GM12875 (cell line): ENCODE measurements around the gene ELOVL5.
"Not testable (repeated sequence)": the region's sequence is repeated elsewhere in the genome, so short reads cannot be mapped to it uniquely, and the experiment has no call there.

Source experiments
- H3K4me3 ChIP-seq: one replicate; pipeline ENCODE4 v1.5.1; 2011; ENCODE audit warnings: low read depth, low read length, control low read depth
- TF ChIP-seq, protein P1 (sequence below): IDR thresholded peaks from 2 replicates; pipeline ENCODE4 v1.5.1; 2011; ENCODE audit warnings: low read depth, mild to moderate bottlenecking, control low read depth, inconsistent platforms, low read length, moderate library complexity, borderline replicate concordance; ENCODE audit not compliant: insufficient read depth

The ELOVL5 gene

DNA sequence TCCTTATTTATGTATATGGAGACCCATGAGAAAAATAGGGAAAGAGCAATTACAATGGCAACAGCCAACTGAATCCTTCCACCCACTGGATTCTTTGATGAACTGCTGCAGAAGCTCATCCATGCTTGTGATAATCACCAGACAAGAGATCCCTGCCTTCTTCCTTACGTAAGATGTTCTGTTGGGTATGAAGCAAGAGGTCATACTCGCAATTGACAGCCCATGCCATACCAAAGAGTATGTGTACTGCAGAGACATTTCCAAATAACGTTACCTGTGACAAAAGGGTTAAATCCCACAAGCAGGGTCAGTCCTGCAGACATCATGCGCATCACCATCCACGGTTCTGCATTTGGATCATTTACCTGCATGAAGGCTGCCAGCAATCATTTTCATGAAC is 27.8 kb downstream of the ELOVL5 start:
- TF ChIP-seq, protein P1, sequence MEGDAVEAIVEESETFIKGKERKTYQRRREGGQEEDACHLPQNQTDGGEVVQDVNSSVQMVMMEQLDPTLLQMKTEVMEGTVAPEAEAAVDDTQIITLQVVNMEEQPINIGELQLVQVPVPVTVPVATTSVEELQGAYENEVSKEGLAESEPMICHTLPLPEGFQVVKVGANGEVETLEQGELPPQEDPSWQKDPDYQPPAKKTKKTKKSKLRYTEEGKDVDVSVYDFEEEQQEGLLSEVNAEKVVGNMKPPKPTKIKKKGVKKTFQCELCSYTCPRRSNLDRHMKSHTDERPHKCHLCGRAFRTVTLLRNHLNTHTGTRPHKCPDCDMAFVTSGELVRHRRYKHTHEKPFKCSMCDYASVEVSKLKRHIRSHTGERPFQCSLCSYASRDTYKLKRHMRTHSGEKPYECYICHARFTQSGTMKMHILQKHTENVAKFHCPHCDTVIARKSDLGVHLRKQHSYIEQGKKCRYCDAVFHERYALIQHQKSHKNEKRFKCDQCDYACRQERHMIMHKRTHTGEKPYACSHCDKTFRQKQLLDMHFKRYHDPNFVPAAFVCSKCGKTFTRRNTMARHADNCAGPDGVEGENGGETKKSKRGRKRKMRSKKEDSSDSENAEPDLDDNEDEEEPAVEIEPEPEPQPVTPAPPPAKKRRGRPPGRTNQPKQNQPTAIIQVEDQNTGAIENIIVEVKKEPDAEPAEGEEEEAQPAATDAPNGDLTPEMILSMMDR = no peak

DNA sequence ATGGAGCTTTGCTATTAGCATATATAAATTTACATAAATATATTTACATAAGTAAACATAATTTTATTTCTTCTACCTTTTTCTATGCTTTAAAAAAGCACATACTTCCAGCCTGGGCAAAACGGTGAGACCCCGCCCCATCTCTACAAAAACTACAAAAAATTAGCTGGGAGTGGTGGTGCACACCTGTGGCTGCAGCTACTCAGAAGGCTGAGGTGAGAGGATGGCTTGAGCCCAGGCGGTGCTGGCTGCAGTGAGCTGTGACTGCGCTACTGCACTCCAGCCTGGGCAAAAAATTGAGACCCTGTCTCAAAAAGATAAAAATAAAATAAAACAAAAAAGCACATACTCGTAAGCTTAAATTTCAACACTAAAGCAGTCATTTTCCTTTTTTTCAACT is 30.3 kb downstream of the ELOVL5 start:
- TF ChIP-seq, protein P1 = no peak
- no peak overlapping the region for H3K4me3 ChIP-seq

More for the DNA sequence above, 27.8 kb downstream of the ELOVL5 start:
- no peak overlapping the region for H3K4me3 ChIP-seq

DNA sequence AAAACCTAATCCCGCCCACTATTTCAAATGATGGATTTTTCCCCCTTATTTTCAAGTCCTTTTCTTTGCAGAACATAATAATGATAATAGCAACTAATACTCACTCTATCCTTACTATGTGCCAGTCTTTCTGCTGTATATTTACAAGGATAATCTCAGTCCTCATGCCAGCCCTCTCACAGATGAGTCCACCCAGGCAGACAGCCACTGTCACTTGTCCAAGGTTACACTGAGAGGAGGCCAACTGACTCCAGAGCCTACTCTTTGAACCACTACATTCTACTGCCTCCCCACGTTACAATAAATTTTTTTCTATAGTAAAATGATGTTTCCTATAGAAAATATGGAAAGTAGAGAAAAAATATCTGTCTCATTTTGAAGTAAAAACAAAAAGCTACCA is 30.9 kb downstream of the ELOVL5 start:
- TF ChIP-seq, protein P1 = no peak
- no peak overlapping the region for H3K4me3 ChIP-seq

DNA sequence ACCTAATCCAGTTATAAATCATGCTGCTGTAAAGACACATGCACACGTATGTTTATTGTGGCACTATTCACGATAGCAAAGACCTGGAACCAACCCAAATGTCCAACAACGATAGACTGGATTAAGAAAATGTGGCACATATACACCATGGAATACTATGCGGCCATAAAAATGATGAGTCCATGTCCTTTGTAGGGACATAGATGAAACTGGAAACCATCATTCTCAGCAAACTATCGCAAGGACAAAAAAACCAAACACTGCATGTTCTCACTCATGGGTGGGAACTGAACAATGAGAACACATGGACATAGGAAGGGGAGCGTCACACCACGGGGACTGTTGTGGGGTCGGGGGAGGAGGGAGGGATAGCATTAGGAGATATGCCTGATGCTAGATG is 31.5 kb downstream of the ELOVL5 start:
- H3K4me3 ChIP-seq = not testable (repeated sequence)

DNA sequence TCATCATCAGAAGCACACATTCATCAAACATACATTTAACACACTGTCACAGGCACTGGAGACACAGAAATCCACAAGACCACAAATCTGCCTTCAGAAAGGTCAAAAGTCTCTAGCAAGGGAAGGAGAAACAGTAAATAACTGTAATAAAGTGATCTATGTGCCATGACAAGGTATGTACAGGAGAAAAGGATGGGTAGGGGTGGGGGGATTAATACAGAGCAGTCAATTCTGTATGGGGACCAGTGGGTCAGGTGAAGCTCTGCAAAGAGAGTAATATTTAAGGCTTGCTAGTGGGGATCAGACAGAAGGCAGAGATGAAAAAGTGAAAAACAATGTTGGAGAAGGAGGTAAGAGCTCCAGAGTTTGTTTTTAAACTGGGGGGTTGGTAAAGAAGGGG is 32.6 kb downstream of the ELOVL5 start:
- TF ChIP-seq, protein P1 = no peak
- H3K4me3 ChIP-seq = no peak overlapping the region

DNA sequence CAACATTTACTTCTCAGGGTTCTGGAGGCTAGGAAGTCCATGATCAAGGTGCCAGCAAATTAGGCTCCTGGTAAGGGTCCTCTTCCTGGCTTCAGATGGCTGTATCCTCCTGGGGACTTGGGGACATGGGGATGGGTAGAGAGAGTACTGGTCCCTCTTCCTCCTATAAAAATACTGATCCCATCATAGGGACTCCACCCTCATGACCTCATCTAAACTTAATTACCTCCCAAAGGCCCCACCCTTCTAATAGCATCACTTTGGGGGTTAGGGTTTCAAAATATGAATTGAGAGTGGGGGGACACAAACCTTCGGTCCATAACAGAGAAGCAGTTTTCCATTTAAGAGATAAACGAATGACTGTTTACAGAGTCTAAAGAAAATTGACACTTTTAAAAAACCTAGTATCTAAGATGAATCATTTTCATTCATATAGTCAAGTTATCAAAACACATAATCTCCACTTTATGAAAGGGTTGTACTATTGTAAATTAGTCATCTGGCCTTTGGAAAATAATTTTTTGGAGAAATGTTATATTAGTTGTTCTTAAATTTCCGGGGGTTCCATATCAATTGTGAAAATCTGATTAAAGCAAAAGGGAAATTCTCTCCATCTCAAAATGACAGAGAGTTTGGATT is 33.5 kb downstream of the ELOVL5 start:
- TF ChIP-seq, protein P1 = no peak
- no peak overlapping the region for H3K4me3 ChIP-seq

DNA sequence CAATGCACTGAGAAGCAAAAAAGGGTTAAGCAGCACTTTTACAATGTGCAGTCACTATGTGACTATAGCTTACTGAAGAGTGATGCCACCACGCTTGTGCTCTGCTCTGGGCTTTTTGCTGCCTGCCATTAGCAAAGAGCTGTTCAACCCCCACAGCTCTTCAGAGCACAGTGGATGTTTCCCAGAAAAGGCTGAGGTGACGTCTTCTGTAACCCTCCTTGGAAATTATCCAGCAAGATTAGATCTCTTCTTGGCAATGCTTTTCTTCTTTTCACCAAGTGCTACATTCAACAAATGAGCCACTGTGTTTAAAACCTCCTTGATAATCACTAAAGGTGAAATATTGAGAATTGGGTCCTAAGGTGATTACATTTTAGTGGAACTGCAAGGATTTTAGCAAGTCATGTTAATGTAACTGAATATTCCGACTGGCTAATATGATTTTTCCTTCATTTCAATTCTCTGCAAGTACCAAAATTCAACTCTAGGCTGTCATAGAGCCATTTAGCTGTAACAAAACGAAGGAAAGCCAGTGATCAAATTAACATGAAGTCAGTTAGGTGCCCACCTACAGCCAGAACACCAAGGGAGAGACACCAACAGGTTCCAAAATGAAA is 34.9 kb downstream of the ELOVL5 start:
- TF ChIP-seq, protein P1 = no peak
- H3K4me3 ChIP-seq = no peak overlapping the region
